Activated T-cell treated with anti-CD3 and anti-CD28 coated beads, Interleukin-2, amount 50 U/mL, for 48 hours (primary cell): ENCODE results near the gene DNAJC10.
"Not testable (repeated sequence)": the region's sequence is repeated elsewhere in the genome, so short reads cannot be mapped to it uniquely, and the experiment has no call there.

Experiments used
- DNase-seq, 2 experiments: peaks; one replicate each; pipeline ENCODE4 v3.0.0-alpha.2; 2020

DNAJC10 gene

GRCh38 chr2:182728014-182728413 is 12.0 kb downstream of the DNAJC10 start:
- DNase-seq = no peak

DNA sequence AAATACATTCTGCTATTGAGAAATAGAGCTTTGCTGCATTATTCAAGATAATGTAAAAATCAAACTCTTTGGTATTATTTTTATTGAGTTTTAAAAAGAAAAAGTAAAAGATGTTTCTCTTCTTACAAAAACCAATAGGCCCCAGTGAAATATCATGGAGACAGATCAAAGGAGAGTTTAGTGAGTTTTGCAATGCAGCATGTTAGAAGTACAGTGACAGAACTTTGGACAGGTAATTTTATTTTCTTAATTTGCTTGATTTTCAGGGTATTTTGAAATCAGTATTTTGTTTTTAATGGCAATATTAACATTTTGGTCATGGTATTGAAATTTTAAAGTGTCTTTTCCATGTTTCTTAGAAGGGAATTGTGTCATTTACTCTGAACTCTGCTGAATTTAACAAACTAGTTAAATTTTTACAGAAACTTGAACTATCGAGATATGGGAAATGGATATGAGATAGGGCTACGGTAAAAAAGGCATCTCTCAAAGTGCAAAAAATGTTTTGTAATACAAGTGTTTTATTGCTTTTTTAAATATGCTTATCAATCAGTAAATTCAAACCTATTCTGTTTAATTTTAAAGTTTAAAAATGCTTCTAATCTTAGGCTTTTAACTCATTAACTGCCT is 13.8 kb downstream of the DNAJC10 start:
- no peak for DNase-seq

- DNase-seq = no peak
These were observed 14.4 kb downstream of the DNAJC10 start for GRCh38 chr2:182730486-182730885.

DNA sequence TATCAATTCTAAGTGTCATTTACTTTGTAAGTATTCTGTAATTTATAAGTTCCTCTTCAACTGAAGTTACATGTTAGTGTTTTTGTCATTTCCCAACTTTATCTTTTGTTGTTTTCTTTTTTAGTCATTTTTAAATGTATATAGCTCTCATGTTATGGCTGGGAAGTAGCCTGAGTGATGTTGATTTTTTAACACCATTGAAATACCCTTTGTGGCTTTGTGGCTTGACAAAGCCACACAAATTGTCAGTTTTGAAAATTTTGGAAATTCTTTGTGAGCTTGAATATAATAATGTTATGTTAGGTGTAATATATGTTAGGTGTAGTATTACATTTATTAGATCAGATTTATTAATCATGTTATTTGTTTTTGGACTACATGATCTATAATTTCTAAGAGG is 16.7 kb downstream of the DNAJC10 start:
- no peak for DNase-seq

- no peak for DNase-seq
These were observed 17.5 kb downstream of the DNAJC10 start for GRCh38 chr2:182733572-182733971.

GRCh38 chr2:182736856-182737255 is 20.8 kb downstream of the DNAJC10 start:
- not testable (repeated sequence) for DNase-seq

- DNase-seq = no peak
These were observed 24.6 kb downstream of the DNAJC10 start for GRCh38 chr2:182740701-182741100.

- no peak for DNase-seq
These were observed 25.6 kb downstream of the DNAJC10 start for GRCh38 chr2:182741620-182742019.

GRCh38 chr2:182744490-182744889 is 28.4 kb downstream of the DNAJC10 start:
- DNase-seq = no peak

- DNase-seq = no peak
These were observed 29.0 kb downstream of the DNAJC10 start for GRCh38 chr2:182745061-182745460.

- DNase-seq = not testable (repeated sequence)
These were observed 29.8 kb downstream of the DNAJC10 start for GRCh38 chr2:182745894-182746293.

DNA sequence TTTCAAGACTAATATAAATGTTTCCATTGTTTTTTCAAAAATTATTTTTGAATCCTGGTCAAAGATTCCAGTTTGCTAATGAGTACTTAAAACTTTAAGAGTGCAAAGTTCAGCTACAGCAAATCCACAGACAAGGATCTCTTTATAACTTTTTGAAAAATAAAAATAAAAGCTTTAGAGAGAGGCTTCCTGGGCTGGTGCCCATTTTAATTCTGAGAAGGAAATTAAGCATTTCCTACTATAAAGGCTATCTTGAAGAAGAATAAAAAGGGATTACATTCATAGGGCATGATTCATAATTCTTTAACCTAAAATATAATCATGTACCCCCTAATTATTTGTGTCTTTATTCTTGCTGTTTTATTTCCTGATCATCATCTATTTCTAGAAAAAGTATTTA is 38.2 kb downstream of the DNAJC10 start:
- DNase-seq = no peak

DNA sequence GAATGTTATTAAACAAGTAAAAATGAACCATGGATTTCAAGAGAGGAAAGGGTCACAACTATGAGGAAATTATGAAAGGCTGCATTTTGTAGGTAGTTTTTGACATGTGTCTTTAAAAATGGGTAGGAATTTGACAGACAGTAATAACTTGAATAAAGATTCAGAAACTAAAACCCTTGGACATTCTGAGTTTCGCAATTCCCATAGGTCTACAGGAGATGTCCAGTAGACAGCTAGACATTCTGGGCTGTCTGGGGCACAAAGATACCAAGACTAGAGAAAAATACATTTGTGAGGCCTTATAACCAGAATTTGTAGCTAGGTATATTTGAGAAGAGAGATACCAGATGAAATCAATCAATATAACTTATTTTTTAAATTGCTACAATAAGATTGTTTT is 42.3 kb downstream of the DNAJC10 start:
- no peak for DNase-seq

DNA sequence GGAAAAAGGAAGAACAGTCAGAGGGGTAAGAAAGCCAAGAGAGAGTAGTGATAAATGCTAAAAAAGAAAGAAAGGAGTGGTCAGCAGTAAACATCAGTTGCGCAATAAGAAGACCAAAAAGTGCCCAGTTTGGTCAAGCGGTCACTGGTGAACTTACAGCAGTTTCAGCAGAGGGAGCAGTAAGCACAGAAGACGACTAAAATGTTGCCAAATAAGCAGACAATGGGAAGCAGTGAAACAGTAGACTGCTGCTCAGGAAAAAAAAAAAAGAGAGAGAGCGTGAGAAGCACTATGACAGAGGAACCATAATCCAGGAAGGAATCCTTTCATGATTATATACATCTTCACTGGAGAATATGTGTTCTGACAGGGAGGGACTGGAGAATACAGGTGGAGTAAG is 45.8 kb downstream of the DNAJC10 start:
- DNase-seq = no peak

- DNase-seq = no peak
These were observed 47.4 kb downstream of the DNAJC10 start for GRCh38 chr2:182763311-182763912.

- no peak for DNase-seq
These were observed 50.6 kb downstream of the DNAJC10 start for GRCh38 chr2:182766626-182767025.

DNA sequence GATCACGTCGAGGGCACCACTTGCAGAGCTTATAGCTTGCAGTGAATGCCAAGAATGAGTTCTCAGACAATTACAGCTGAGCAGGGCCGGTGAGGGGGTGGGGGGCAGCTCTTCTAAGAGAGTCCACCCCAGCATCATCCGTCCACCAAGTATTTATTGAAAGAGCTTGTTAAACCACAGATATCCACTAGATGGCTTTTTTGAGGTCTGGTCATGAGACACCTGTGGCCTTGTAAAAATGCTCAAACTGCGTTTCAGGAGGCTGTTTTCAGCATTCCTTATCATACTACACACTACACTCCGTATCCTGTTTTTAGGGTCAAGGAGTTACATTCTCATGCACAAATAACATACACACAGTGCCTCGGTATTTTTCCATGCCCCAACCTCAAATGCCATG is 51.5 kb downstream of the DNAJC10 start:
- DNase-seq = no peak

- DNase-seq = not testable (repeated sequence)
These were observed 52.9 kb downstream of the DNAJC10 start for GRCh38 chr2:182768950-182769349.

- no peak for DNase-seq
These were observed 63.3 kb downstream of the DNAJC10 start for GRCh38 chr2:182779323-182779722.

DNA sequence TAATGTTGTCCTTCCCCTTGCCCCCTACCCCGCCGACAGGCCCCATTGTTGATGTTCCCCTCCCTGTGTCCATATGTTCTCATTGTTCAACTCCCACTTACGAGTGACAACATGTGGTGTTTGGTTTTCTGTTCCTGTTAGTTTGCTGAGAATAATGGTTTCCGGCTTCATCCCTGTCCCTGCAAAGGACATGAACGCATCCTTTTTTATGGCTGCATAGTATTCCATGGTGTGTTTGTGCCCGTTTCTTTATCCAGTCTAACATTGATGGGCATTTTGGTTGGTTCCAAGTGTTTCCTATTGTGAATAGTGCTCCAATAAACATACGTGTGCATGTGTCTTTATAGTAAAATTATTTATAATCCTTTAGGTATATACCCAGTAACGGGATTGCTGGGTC is 65.0 kb downstream of the DNAJC10 start:
- DNase-seq = not testable (repeated sequence)

GRCh38 chr2:182782686-182783085 is 66.6 kb downstream of the DNAJC10 start:
- not testable (repeated sequence) for DNase-seq

DNA sequence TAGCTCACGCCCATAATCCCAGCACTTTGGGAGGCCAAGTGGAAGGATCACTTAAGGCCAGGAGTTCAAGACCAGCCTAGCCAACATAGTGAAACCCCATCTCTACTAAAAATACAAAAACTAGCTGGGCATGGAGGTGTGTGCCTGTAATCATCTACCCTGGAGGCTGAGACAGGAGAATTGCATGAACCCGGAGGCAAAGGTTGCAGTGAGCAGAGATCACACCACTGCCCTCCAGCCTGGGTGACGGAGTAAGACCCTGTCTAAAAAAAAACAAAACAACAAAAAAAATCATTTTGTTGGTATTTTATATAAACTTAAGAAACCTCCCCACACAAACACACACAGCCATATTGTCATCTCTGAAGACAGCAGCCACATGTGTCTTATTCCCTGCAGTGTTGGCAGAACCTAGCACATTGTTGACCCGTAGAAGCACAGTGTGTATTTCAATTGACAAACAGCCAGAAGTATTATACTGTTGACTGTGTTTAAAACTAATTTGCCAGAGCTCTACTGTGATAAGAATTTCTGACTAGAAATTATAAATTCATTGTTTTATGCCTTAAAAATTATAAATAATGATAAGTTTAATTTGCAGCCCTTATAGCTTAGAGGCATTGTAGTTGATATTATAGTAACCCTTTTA is 68.1 kb downstream of the DNAJC10 start:
- DNase-seq = no peak

GRCh38 chr2:182784777-182785176 is 68.7 kb downstream of the DNAJC10 start:
- DNase-seq = no peak

DNA sequence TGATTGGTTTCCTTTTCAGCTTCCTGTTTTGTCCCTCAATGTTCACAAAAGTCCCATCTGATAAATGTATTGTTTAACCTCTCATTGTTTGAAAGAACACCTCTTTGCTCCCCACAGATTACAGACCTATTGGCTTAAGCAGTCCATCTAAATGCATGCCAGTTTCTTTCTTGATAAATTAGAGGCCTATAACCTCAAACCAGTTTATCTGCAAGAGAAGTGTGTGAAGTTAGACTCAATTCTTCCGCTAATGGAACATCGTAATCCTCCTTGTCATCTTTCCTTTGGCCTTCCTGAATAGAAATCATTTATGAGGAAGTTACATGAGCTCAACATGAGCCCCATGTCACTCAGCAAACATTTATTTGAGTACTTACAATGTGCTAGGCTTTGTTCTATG is 76.4 kb downstream of the DNAJC10 start:
- no peak for DNase-seq

DNA sequence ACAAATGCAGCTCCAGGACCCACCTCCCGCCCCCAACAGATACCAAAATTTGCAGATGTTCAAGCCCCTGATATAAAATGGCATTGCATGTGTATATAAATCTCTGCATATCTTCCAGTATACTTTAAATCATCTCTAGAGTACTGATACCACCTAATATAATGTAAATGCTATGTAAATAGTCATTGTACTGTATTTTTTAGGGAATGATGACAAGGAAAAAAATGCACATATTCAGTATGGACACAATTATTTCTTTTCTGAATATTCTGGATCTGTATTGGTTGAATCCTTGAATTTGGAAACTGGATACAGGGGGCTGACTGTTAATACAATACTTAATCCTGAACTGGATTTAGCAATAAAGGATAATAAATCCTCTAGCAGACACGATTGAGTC is 82.7 kb downstream of the DNAJC10 start:
- DNase-seq = no peak
